Measurements from ENCODE around the gene ATXN7. TPM values are rescaled to one million over a fixed set of nuclear protein-coding genes. Genes with fewer than 3 reads are reported as not detected.

The ATXN7 gene
- polyA plus RNA-seq, 4 donors, result 17.5 to 26.8 (median 20.4) TPM

GRCh38 chr3:63864008-63864964, 619 bp downstream of the ATXN7 start:
- DNase-seq (ENCODE audit: low read depth in 4 of 4, low spot score in 3 of 4), result peak in 2 of 4 donors; percentile 18 to 23

DNA sequence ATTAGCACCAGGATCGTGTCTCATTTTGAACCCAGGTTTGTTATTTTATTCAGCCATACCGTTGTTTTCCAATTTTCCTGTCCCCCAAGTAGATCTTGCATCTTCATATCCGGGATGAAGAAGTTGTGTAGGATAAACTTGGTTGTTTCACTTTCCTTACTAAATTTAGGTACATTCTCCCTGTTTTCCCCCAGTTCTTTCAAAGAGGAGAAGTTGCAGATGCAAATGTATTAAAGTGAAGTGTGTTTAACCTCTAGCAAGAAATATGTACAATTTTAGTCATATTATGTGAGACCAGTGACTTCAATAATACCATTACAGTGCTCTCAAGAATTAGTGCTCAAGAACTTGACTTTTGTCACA, 1.3 kb downstream of the ATXN7 start:
- no peak for DNase-seq (ENCODE audit: low read depth in 4 of 4, low spot score in 3 of 4)

DNA sequence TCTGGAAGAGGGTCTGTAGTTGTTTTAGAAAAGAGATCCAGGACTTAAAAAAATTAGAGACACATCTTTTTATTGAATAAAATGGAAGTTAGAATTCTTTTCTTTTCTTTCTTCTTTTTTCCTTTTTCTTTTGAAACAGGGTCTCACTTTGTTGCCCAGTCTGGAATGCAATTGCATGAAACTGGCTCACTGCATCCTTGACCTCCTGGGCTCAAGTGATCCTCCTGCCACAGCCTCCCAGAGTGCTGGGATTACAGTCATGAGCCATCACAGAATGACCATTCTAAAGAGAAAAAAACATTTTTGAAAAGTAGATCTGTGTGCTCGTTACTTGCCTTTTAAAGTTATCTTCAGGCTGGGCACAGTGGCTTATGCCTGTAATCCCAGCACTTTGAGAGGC, 3.6 kb downstream of the ATXN7 start:
- DNase-seq (ENCODE audit: low read depth in 4 of 4, low spot score in 3 of 4), result no peak

- no peak for DNase-seq (ENCODE audit: low read depth in 4 of 4, low spot score in 3 of 4)
These were observed 6.4 kb downstream of the ATXN7 start for GRCh38 chr3:63869940-63870614.

- DNase-seq (ENCODE audit: low read depth in 4 of 4, low spot score in 3 of 4), result no peak
These were observed 6.9 kb downstream of the ATXN7 start for GRCh38 chr3:63870615-63871005.

- no peak for DNase-seq (ENCODE audit: low read depth in 4 of 4, low spot score in 3 of 4)
These were observed 8.7 kb downstream of the ATXN7 start for GRCh38 chr3:63872135-63872924.

DNA sequence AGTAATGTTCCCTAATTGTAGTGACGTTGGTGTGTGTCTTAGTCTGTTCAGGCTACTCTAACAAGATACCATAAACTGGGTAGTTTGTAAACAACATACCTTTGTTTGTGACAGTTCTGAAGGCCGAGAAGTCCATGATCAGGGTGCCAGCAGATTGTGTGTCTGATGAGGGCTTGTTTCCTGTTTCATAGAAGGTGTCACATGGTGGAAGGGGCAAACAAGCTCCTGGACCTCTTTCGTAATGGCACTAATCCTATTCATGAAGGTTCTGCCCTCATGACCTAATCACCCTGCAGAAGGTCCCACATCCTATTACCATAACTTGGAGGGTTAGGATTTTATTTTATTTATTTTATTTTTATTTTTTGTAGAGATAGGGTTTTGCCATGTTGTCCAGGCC, 11.1 kb downstream of the ATXN7 start:
- DNase-seq (ENCODE audit: low read depth in 4 of 4, low spot score in 3 of 4), result no peak

- DNase-seq (ENCODE audit: low read depth in 4 of 4, low spot score in 3 of 4), result no peak
These were observed 11.8 kb downstream of the ATXN7 start for GRCh38 chr3:63875510-63875909.

DNA sequence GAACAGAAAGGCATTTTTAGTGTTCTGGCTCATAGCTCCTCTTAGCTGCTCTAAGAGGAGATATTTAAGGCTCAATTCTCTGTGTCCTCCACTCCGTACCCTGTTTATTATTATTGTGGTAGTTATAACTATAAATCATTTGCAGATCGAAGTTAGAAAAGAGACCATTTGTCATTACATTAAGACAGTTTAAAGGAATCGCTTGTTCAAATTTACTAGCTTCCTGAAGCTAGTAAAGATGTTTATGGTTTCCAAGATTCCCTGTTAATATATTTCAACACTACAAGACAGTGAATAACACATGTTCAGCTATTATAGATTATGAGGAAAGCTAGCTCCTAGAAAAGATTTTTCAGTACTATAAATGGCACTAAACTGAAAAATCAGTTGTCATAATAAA, 12.6 kb downstream of the ATXN7 start:
- no peak for DNase-seq (ENCODE audit: low read depth in 4 of 4, low spot score in 3 of 4)

GRCh38 chr3:63877737-63878393, 14.2 kb downstream of the ATXN7 start:
- DNase-seq (ENCODE audit: low read depth in 4 of 4, low spot score in 3 of 4), result no peak

DNA sequence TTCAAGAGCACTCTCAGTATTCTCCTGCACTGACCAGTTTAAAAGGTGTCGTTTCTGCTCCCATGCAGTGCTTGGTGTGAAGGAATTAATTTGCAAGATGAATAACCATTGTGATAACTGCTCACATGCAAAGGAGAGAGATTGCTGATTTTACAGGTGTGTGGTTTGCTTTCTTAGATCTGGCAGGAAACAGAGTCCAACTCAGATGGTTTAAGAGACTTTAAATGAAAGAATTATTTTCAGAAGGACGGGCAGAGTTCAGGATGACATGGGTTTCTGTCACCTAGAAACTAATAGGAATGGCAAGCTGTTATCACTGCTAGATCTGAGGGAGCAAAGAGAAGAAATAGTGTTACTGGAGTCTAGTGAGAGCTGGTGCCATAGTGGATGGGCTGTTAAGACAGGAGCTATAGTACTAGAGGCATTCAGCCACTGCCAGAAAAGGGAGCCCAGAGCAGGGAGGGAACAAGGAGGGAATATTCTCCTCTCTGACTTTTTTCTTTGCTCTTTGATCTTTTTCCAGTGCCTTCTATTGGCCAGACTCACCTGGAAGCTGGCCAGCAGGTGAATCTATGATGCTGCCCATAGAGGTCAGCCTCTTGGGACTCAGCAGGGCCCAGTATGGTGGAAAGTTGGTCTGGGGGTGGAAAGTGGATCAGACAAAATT, 14.9 kb downstream of the ATXN7 start:
- no peak for DNase-seq (ENCODE audit: low read depth in 4 of 4, low spot score in 3 of 4)

DNA sequence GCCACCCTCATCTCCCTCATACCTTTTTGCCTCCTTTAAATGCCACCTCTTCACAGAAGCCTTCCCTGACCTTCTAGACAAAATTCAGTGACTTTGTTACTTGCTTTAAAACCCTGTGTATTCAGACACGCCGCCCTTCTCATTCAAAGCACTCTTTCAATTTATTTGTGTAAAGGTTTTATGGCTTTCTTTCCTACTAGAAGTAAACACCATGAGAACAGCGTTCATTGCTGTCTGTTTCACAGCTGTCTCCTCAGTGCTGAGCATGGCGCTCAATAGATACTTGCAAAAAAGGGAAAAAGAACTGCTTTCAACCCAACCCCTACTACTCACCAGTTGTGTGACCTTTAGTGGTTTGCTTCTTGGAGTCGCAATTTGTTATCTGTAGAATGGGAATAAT, 17.0 kb downstream of the ATXN7 start:
- DNase-seq (ENCODE audit: low read depth in 4 of 4, low spot score in 3 of 4), result no peak

GRCh38 chr3:63886858-63887257, 23.2 kb downstream of the ATXN7 start:
- no peak for DNase-seq (ENCODE audit: low read depth in 4 of 4, low spot score in 3 of 4)

GRCh38 chr3:63891518-63891917, 27.9 kb downstream of the ATXN7 start:
- DNase-seq (ENCODE audit: low read depth in 4 of 4, low spot score in 3 of 4), result no peak

DNA sequence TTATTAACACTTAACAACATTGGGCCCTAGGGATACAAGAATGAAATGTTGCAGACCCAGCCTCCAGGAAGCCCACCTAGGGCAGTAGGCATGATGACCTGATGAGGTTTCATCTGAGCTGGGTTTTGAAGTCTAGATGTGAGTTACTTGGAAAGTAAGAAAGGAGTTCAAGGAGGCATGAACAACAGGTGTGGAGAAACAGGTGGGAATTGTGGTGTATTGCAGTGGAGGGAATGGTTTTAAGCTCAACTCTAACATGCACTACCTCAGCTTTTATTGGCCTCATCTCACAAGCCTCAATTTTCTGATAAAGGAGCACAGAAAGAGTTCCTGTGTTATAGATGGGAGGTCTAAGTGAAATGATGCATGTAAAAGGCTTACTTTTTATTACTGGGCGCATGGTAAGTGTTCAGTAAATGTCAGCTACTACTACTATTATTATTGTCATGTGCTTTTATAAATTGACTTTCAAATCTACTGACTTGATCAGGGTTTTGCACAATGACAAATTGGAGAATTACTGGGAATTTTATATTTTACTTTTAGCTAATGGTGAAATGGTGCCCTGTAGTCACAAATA, 29.2 kb downstream of the ATXN7 start:
- no peak for DNase-seq (ENCODE audit: low read depth in 4 of 4, low spot score in 3 of 4)

DNA sequence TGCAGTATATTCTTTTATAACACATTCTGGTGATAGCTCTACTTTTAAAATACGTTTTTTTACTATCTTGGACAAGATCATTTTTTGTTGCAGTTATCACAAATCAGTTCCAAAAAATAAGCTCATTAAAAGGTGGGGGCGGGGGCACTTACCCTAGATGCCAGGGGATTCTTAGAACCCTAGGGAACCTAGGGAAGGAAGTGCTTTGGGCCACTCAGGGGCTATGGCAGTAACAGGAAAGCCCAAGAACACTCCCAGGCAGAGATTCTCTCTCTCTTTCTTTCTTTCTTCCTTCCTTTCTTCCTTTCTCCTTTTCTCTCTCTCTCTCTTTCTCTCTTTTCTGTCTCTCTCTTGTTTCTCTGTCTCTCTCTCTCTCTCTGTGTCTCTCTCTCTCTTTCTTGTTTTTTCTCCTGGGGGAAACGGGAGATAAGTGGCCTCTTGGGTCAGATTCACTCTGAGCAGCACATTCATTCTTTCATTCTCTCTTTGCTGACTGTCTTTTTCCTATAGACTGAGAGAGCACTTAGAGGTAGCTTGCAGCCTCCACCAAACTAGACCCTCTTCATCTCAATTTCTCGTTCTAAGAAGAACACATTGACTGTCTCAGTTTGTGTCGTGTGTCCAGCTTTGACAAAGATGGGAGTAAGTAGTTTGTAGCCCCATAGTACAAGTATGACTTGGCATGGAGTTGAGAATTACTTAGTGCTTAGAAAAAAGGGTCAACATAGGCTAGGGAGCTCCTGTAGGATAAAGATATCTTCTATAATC, 31.9 kb downstream of the ATXN7 start:
- no peak for DNase-seq (ENCODE audit: low read depth in 4 of 4, low spot score in 3 of 4)

DNA sequence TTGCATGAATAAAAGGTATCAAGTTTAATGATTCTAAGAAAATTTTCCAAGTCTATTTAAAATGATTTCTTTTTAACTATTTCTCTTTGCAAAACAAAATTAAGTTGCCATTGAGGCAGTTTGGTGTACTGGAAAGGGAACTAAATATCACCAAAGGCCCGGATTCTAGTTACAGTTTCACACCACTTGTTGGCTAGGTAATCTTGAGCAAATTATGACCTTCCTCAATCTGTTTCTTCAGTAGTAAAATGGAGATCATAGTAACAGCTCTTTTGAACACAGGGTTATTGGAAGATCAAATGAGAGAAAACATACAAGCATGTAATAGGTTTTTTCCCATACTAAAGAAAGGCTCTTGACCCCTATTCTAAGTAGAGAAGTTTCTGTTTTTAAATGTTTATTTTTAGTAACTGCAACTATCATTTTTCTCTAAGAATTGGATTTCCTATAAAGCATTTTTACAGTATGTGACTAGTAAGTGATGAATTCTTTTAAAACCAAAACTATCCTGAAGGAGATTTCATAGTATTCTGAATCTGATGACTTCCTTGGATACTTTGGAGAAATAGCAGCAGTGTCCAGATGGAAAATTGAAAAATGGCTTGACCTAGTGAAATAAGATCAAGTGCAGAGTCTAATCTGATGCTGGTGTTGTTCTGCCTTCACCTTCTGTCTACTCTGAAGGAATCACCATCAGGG, 32.8 kb downstream of the ATXN7 start:
- DNase-seq (ENCODE audit: low read depth in 4 of 4, low spot score in 3 of 4), result no peak

DNA sequence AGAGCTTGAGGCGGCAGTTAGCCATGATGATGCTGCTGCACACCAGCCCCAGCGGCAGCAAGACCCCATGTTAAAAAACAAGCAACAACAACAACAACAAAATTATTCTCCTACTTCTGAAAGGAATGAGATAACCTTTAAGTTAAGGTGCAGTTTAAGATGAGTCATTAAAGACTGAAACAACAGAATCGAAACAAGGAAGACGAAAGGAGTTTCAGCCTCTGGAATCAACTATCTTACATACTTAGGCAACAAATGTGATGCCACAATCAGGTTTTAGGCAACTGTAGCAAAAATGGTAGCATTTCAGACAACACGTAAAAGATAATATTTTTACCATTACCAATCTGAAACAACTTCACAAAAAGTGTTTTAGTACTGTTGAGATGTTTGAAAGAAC, 36.3 kb downstream of the ATXN7 start:
- DNase-seq (ENCODE audit: low read depth in 4 of 4, low spot score in 3 of 4), result no peak

Measured in left renal pelvis (tissue), 4 donors.